Measurements from ENCODE around the gene SPATA33. TPM values are rescaled to one million over a fixed set of nuclear protein-coding genes. Genes with fewer than 3 reads are reported as not detected.
"Not testable (repeated sequence)": the region's sequence is repeated elsewhere in the genome, so short reads cannot be mapped to it uniquely, and the experiment has no call there.

The SPATA33 gene
- total RNA-seq, 1 experiment from 2014 or later, result 25.6 TPM

DNA sequence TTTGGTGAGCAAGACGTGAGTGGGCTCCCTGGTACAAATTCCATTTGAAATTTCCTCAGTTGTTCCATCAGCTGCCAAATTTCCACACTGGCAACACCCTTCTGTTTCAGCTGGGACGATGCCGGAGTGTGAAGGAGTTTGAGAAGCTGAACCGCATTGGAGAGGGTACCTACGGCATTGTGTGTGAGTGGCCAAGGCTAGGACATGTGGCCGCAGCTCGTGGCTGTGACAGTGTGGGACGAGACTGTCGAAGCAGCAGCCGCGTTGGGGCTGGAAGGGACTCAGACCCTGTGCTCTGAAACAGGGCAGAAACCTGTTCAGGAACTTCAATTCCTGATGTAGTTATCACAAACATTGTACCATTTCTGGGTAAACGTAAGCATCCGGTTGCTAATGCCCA, 31.5 kb downstream of the SPATA33 start:
- H3K27ac ChIP-seq, result no peak overlapping the region
- H3K27me3 ChIP-seq (ENCODE audit: insufficient read depth, low read depth), result no peaks in the 10 kb centered on the region
- POLR2A ChIA-PET (ENCODE audit: unreplicated experiment), result no interaction called here
- CTCF ChIA-PET, result interaction anchor here (0.6 kb wide), 1 partner anchor 11 kb away, joined by 5 read pairs; no protein-coding TSS in a partner anchor
- no peaks in the 10 kb centered on the region for H3K9me3 ChIP-seq (ENCODE audit: insufficient read depth, low read depth)
- H3K4me1 ChIP-seq (replicated peaks; ENCODE audit: insufficient read depth), result peaks cover 11% of the 10 kb centered on the region
- peaks cover 12% of the 10 kb centered on the region for H4K20me1 ChIP-seq (ENCODE audit: insufficient read depth)
- H3K36me3 ChIP-seq (ENCODE audit: low read depth), result peaks cover 5% of the 10 kb centered on the region; the same call in 1 of the 2 replicates
- H3F3A ChIP-seq (ENCODE audit: insufficient read depth, low read depth), result peaks cover 26% of the 10 kb centered on the region
- H2AFZ ChIP-seq, result no peak overlapping the region
- intact Hi-C loops (cut with micrococcal nuclease; ENCODE audit: unreplicated experiment), result no loop called here
- DNase-seq, result no peak
- no peak overlapping the region for H3K4me3 ChIP-seq
- H3K9me2 ChIP-seq (ENCODE audit: insufficient read depth), result no peaks in the 10 kb centered on the region
- no peak for TF ChIP-seq EZH2 (IDR thresholded peaks at IDR 0.05; ENCODE audit: low read depth)
- TF ChIP-seq, protein P1, sequence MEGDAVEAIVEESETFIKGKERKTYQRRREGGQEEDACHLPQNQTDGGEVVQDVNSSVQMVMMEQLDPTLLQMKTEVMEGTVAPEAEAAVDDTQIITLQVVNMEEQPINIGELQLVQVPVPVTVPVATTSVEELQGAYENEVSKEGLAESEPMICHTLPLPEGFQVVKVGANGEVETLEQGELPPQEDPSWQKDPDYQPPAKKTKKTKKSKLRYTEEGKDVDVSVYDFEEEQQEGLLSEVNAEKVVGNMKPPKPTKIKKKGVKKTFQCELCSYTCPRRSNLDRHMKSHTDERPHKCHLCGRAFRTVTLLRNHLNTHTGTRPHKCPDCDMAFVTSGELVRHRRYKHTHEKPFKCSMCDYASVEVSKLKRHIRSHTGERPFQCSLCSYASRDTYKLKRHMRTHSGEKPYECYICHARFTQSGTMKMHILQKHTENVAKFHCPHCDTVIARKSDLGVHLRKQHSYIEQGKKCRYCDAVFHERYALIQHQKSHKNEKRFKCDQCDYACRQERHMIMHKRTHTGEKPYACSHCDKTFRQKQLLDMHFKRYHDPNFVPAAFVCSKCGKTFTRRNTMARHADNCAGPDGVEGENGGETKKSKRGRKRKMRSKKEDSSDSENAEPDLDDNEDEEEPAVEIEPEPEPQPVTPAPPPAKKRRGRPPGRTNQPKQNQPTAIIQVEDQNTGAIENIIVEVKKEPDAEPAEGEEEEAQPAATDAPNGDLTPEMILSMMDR (conservative IDR thresholded peaks at IDR 0.05), result no peak
- H3K4me2 ChIP-seq, result no peak overlapping the region
- H3K79me2 ChIP-seq (ENCODE audit: low read depth), result peaks cover 32% of the 10 kb centered on the region
- BruUV-seq (replicated peaks), result no TSS peak

GRCh38 chr16:89689621-89690020, 32.0 kb downstream of the SPATA33 start:
- POLR2A ChIA-PET (ENCODE audit: unreplicated experiment); CTCF ChIA-PET; BruUV-seq (replicated peaks): not testable (repeated sequence)

GRCh38 chr16:89690392-89690901, 32.8 kb downstream of the SPATA33 start:
- POLR2A ChIA-PET (ENCODE audit: unreplicated experiment), result no interaction called here
- no peaks in the 10 kb centered on the region for H3K27me3 ChIP-seq (ENCODE audit: insufficient read depth, low read depth)
- peaks cover 11% of the 10 kb centered on the region for H3K4me1 ChIP-seq (replicated peaks; ENCODE audit: insufficient read depth)
- H3K9me3 ChIP-seq (ENCODE audit: insufficient read depth, low read depth), result no peaks in the 10 kb centered on the region
- DNase-seq, result no peak
- intact Hi-C loops (cut with micrococcal nuclease; ENCODE audit: unreplicated experiment), result no loop called here
- no peak overlapping the region for H3K27ac ChIP-seq
- CTCF ChIA-PET, result interaction anchor here (0.6 kb wide), 1 partner anchor 84 kb away, joined by 5 read pairs; no protein-coding TSS in a partner anchor
- H3K36me3 ChIP-seq (ENCODE audit: low read depth), result peaks cover 5% of the 10 kb centered on the region; the same call in 1 of the 2 replicates
- peaks cover 26% of the 10 kb centered on the region for H3F3A ChIP-seq (ENCODE audit: insufficient read depth, low read depth)
- TF ChIP-seq, protein P1 (conservative IDR thresholded peaks at IDR 0.05), result no peak
- no peak for TF ChIP-seq EZH2 (IDR thresholded peaks at IDR 0.05; ENCODE audit: low read depth)
- no peaks in the 10 kb centered on the region for H3K9me2 ChIP-seq (ENCODE audit: insufficient read depth)
- H3K79me2 ChIP-seq (ENCODE audit: low read depth), result peaks cover 32% of the 10 kb centered on the region
- no peak overlapping the region for H3K4me3 ChIP-seq
- BruUV-seq (replicated peaks), result no TSS peak
- no peak overlapping the region for H2AFZ ChIP-seq
- H3K4me2 ChIP-seq, result no peak overlapping the region
- H4K20me1 ChIP-seq (ENCODE audit: insufficient read depth), result peaks cover 12% of the 10 kb centered on the region

More at GRCh38 chr16:89689621-89690020, 32.0 kb downstream of the SPATA33 start:
- Histone ChIP-seq H3K4me1 (replicated peaks; ENCODE audit: insufficient read depth) (peaks cover 11% of the 10 kb centered on the region), H3F3A (ENCODE audit: insufficient read depth, low read depth) (peaks cover 26% of the 10 kb centered on the region), H4K20me1 (ENCODE audit: insufficient read depth) (peaks cover 12% of the 10 kb centered on the region), H3K79me2 (ENCODE audit: low read depth) (peaks cover 32% of the 10 kb centered on the region)
- H3K36me3 ChIP-seq (ENCODE audit: low read depth); H3K9me2 ChIP-seq (ENCODE audit: insufficient read depth); H3K9me3 ChIP-seq (ENCODE audit: insufficient read depth, low read depth); DNase-seq; intact Hi-C loops (cut with micrococcal nuclease; ENCODE audit: unreplicated experiment); H2AFZ ChIP-seq; H3K27ac ChIP-seq; H3K4me2 ChIP-seq; H3K4me3 ChIP-seq; H3K27me3 ChIP-seq (ENCODE audit: insufficient read depth, low read depth): not testable (repeated sequence)

Data from PC-9 (cell line).